ENCODE results near the gene SAPCD1.
"Not testable (repeated sequence)": the region's sequence is repeated elsewhere in the genome, so short reads cannot be mapped to it uniquely, and the experiment has no call there.

Gene SAPCD1

DNA sequence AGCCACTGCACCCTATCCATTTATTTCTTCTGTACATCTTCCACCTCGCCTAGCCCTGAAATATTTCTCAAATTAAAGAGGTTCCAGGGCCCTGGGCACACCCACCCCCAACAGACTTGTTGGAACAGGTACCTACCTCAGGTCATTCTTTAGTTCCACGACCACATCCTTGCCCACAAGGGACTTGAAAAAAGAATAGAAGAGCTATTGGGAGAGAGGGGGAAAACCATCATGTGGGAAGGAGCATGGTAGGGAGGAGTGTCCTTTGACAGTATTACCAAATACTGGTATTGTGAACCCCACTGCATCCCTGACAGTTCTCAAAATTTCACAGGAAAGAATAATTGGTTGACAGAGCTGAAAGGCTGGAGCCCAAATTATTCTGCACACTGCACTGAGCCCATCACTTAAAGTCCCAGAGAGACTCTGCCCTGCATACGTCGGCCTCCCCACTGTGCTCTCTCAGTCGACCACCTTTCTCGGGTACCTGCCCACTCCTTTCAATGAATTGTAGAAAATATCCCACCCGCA lies 43.5 kb downstream of the SAPCD1 start:
- DNase-seq, result no peak

DNA sequence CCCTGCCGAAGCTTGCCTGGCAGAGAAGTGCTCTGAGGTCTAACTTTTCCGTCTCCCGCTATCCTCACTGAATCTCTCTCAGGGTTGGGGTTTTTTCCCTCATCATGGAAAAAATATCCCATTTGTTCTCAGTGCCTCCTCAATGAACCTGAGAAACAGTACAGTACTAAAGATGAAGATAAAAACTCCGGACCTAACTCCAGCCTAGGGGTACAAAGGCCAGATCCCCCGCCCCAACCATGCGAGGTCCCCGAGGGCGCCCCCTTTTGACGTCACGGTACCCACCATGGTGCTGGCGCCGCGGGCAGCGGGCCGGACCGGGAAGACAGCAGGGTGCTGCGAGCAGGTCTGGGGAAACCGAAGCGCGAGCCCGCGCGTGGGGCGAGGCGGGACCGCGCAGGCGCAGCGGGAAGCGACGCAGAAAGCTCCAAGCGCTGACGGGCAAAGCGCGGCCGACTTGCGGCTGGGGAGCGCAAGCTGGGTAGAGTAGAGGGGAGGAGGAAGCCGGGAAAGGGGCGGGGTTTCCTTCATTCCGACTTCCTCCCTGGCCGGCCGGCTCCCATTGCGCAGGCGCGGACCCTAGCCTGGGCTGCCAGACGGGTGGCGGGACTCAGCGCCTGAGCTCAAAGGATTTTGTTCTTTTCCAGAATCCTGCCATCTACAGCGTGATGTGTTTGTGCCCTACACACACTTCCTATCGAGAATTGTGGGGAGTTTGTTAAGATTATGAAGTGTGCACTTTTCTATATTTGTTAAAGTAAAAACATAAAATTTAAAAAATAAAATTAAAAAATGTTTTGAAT lies 44.2 kb downstream of the SAPCD1 start, which contains the start of gene LSM2:
Gene LSM2, minus strand, starts transcription at position 497 of the 803 bp plus-strand sequence. Its CDS starts 209 bp downstream, at position 288.
- peak; percentile 96 for DNase-seq

DNA sequence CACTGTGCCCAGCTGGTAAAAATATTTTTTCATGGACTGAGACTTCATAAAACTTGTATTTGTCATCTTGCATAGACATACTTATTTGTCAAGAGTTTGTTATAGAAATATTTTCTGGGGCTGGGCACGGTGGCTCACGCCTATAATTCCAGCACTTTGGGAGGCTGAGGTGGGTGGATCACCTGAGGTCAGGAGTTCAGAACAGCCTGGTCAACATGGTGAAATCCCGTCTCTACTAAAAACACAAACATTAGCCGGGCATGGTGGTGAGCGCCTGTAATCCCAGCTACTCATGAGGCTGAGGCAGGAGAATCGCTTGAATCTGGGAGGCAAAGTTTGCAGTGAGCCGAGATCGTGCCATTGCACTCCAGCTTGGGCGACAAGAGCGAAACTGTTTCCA lies 46.1 kb downstream of the SAPCD1 start:
- not testable (repeated sequence) for DNase-seq

DNA sequence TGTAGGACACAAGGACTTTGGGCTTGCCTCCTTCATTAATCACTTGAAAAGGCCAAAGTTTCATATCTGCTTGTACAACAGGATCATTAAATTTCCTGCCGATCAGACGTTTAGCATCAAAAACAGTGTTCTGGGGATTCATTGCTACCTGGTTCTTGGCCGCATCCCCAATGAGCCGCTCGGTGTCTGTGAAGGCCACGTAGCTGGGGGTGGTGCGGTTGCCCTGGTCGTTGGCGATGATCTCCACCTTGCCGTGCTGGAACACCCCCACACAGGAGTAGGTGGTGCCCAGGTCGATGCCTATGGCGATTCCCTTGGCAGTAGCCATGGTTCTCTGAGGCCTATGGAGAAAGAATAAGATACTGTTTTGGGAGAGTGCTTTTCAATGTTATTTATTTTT lies 49.2 kb downstream of the SAPCD1 start:
- DNase-seq, result no peak

DNA sequence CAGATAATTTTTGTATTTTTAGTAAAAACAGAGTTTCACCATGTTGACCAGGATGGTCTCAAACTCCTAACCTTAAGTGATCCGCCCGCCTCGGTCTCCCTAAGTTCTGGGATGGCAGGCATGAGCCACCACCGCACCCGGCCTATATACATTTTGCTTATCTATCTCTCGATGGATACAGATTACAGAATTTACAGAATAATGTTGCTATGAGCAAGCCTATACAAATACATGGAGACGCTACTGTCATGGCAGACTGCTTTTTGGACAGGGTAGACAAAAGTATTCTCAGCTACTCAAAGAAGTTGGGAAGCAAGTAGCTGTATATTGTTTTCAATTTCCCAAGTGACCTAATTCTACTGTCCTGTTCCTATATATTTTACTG lies 51.0 kb downstream of the SAPCD1 start:
- no peak for DNase-seq

Measured in fibroblast of skin of right biceps (primary cell).